ENCODE measurements around the gene PSMD1. TPM values are rescaled to one million over a fixed set of nuclear protein-coding genes. Genes with fewer than 3 reads are reported as not detected.

Gene PSMD1
- polyA plus RNA-seq, 1 donor from 2014 or later, result 83.8 TPM

DNA sequence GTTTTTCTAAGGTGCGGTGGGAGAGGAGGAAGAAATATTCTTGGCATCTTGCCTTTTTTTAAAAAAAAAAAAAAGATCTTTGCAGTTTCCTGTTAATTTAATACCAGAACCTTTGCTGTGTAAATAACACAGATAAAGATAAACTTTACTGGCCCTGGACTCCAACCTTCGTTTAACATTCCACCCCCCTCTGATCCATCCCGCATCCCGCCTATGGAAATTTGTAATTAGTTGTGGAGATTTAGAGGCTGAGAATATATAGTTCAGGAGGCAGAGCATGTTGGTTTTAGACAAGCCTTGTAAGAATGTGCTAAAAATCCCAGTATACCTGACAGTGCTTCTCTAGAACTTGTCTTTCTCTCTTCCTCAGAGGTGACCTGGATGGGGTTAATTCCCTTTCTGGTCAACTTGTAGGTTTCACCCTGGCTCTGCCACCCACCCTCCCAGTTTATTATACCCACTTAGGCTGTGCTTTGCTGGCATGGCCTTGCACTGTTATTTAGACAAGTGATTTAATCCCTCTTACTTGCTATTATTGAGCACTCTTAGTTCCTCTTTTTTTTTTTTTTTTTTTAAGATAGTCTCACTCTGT, 22.3 kb upstream of the PSMD1 start:
- TF ChIP-seq EP300 (conservative IDR thresholded peaks at IDR 0.05; ENCODE audit: poor library complexity, severe bottlenecking) (no peak), CTCF (IDR thresholded peaks at IDR 0.05; ENCODE audit: poor library complexity, severe bottlenecking) (no peak), POLR2AphosphoS5 (IDR thresholded peaks at IDR 0.05) (no peak), RAD21 (conservative IDR thresholded peaks at IDR 0.05) (no peak), REST (IDR thresholded peaks at IDR 0.05; ENCODE audit: borderline replicate concordance) (no peak), TAF1 (IDR thresholded peaks at IDR 0.05; ENCODE audit: low read depth) (no peak)
- no peaks in the 10 kb centered on the region for H4K20me1 ChIP-seq (ENCODE audit: insufficient read depth)
- no peak overlapping the region for H3K4me3 ChIP-seq (ENCODE audit: low read length)
- H3K27me3 ChIP-seq (ENCODE audit: insufficient read depth, low read depth, low read length), result peaks cover 22% of the 10 kb centered on the region
- H3K9me2 ChIP-seq (ENCODE audit: insufficient read depth, low read length), result no peaks in the 10 kb centered on the region
- no peak overlapping the region for H3K4me2 ChIP-seq (ENCODE audit: low read length)
- H3K9ac ChIP-seq (ENCODE audit: low read length), result no peak overlapping the region
- no peaks in the 10 kb centered on the region for H3F3A ChIP-seq (ENCODE audit: insufficient read depth, low read length, poor library complexity, severe bottlenecking)
- H2AFZ ChIP-seq (ENCODE audit: low read depth, low read length), result no peak overlapping the region
- H3K27ac ChIP-seq (ENCODE audit: low read length), result no peak overlapping the region
- no peaks in the 10 kb centered on the region for H3K36me3 ChIP-seq (ENCODE audit: insufficient read depth, low read length)
- no peaks in the 10 kb centered on the region for H3K9me3 ChIP-seq (ENCODE audit: low read length)
- H3K79me2 ChIP-seq (replicated peaks; ENCODE audit: insufficient read depth, low read length), result no peaks in the 10 kb centered on the region

- Histone ChIP-seq H4K20me1 (ENCODE audit: insufficient read depth) (no peaks in the 10 kb centered on the region), H3F3A (ENCODE audit: insufficient read depth, low read length, poor library complexity, severe bottlenecking) (no peaks in the 10 kb centered on the region), H3K36me3 (ENCODE audit: insufficient read depth, low read length) (no peaks in the 10 kb centered on the region), H3K9me2 (ENCODE audit: insufficient read depth, low read length) (no peaks in the 10 kb centered on the region), H2AFZ (ENCODE audit: low read depth, low read length) (no peak overlapping the region), H3K27ac (ENCODE audit: low read length) (no peak overlapping the region), H3K4me2 (ENCODE audit: low read length) (no peak overlapping the region), H3K9me3 (ENCODE audit: low read length) (no peaks in the 10 kb centered on the region), H3K4me3 (ENCODE audit: low read length) (no peak overlapping the region), H3K27me3 (ENCODE audit: insufficient read depth, low read depth, low read length) (peaks cover 22% of the 10 kb centered on the region), H3K9ac (ENCODE audit: low read length) (no peak overlapping the region), H3K79me2 (replicated peaks; ENCODE audit: insufficient read depth, low read length) (no peaks in the 10 kb centered on the region)
- TF ChIP-seq EZH2 (IDR thresholded peaks at IDR 0.05; ENCODE audit: borderline replicate concordance, insufficient read depth, low read length, poor library complexity, severe bottlenecking), result no peak
- TF ChIP-seq POLR2AphosphoS5 (IDR thresholded peaks at IDR 0.05), result no peak
- no peak for TF ChIP-seq CTCF (IDR thresholded peaks at IDR 0.05; ENCODE audit: poor library complexity, severe bottlenecking)
- no peak for TF ChIP-seq TAF1 (IDR thresholded peaks at IDR 0.05; ENCODE audit: low read depth)
- TF ChIP-seq RAD21 (conservative IDR thresholded peaks at IDR 0.05), result no peak
- TF ChIP-seq SMC3 (conservative IDR thresholded peaks at IDR 0.05; ENCODE audit: poor library complexity), result no peak
- no peak for TF ChIP-seq MXI1 (conservative IDR thresholded peaks at IDR 0.05; ENCODE audit: poor library complexity, severe bottlenecking)
- no peak for TF ChIP-seq REST (IDR thresholded peaks at IDR 0.05; ENCODE audit: borderline replicate concordance)
- TF ChIP-seq EP300 (conservative IDR thresholded peaks at IDR 0.05; ENCODE audit: poor library complexity, severe bottlenecking), result no peak
Observed at GRCh38 chr2:231036131-231036530, 20.5 kb upstream of the PSMD1 start.
